Neuronal stem cell (in vitro differentiated cells): ENCODE measurements around the gene RHOV.
A peak's percentile ranks its signal among the peaks of the same experiment; 100 is the strongest.
"Not testable (repeated sequence)": the region's sequence is repeated elsewhere in the genome, so short reads cannot be mapped to it uniquely, and the experiment has no call there.

Source experiments
- DNase-seq: peaks from one replicate; pipeline ENCODE4 v3.0.0-alpha.2; 2013; ENCODE audit warnings: low spot score
- H2AFZ ChIP-seq: one replicate; pipeline ENCODE4 v1.6.1; 2013; ENCODE audit warnings: mild to moderate bottlenecking, low read length, inconsistent platforms
- H2AK5ac ChIP-seq: 2 replicates; pipeline ENCODE4 v1.6.1; 2013; ENCODE audit warnings: low read depth, mild to moderate bottlenecking, inconsistent platforms, low read length, moderate library complexity, mixed read lengths
- H2BK120ac ChIP-seq: 2 replicates; pipeline ENCODE4 v1.6.1; 2013; ENCODE audit warnings: low read depth, mild to moderate bottlenecking, inconsistent platforms, low read length, moderate library complexity, mixed read lengths
- H2BK12ac ChIP-seq: one replicate; pipeline ENCODE4 v1.6.1; 2013; ENCODE audit warnings: low read length, inconsistent platforms
- H2BK15ac ChIP-seq: 2 replicates; pipeline ENCODE4 v1.6.1; 2013; ENCODE audit warnings: mild to moderate bottlenecking, low read length, inconsistent platforms, mixed read lengths
- H2BK5ac ChIP-seq: one replicate; pipeline ENCODE4 v1.6.1; 2013; ENCODE audit warnings: inconsistent platforms, mild to moderate bottlenecking, low read length, moderate library complexity
- H3K14ac ChIP-seq: one replicate; pipeline ENCODE4 v1.6.1; 2013; ENCODE audit warnings: low read length, inconsistent platforms
- H3K18ac ChIP-seq: 2 replicates; pipeline ENCODE4 v1.6.1; 2013; ENCODE audit warnings: low read length, inconsistent platforms
- H3K23ac ChIP-seq: 2 replicates; pipeline ENCODE4 v1.6.1; 2013; ENCODE audit warnings: low read depth, mild to moderate bottlenecking, mixed read lengths, low read length, inconsistent platforms; ENCODE audit not compliant: poor library complexity
- H3K27ac ChIP-seq: replicated peaks from 3 replicates; pipeline ENCODE4 v1.5.1; 2013; ENCODE audit warnings: low read length, inconsistent platforms
- H3K27me3 ChIP-seq, 3 experiments: 2 replicates each; pipeline ENCODE4 v1.6.1; 2013; ENCODE audit warnings: low read length in 3 of 3, mild to moderate bottlenecking in 2 of 3, inconsistent platforms in 1 of 3, low read depth in 1 of 3, mixed read lengths in 1 of 3, moderate library complexity in 1 of 3; ENCODE audit not compliant: control insufficient read depth in 3 of 3, insufficient read depth in 3 of 3
- H3K36me3 ChIP-seq, 2 donors: replicated peaks in 1 of 2; 2 replicates each; pipeline ENCODE4 v1.6.1; 2013; ENCODE audit warnings: low read length in 2 of 2; ENCODE audit not compliant: control insufficient read depth in 2 of 2, insufficient read depth in 2 of 2
- H3K4ac ChIP-seq: 2 replicates; pipeline ENCODE4 v1.6.1; 2013; ENCODE audit warnings: inconsistent platforms, mild to moderate bottlenecking, low read length, moderate library complexity
- H3K4me1 ChIP-seq, 2 donors: 1 replicate in 1 of 2; 2 replicates in 1 of 2; pipeline ENCODE4 v1.6.1; 2013; ENCODE audit warnings: low read length in 2 of 2, low read depth in 1 of 2; ENCODE audit not compliant: control insufficient read depth in 2 of 2, insufficient read depth in 1 of 2
- H3K4me2 ChIP-seq: one replicate; pipeline ENCODE4 v1.6.1; 2013; ENCODE audit warnings: mild to moderate bottlenecking, low read length, inconsistent platforms; ENCODE audit not compliant: insufficient read depth, poor library complexity, severe bottlenecking
- H3K4me3 ChIP-seq, 2 donors: 2 replicates each; pipeline ENCODE4 v1.5.1; 2013; ENCODE audit warnings: low read length in 2 of 2, mild to moderate bottlenecking in 2 of 2, inconsistent platforms in 1 of 2, moderate library complexity in 1 of 2
- H3K79me1 ChIP-seq: one replicate; pipeline ENCODE4 v1.6.1; 2013; ENCODE audit warnings: low read depth, mild to moderate bottlenecking, inconsistent platforms, low read length, moderate library complexity
- H3K9ac ChIP-seq: one replicate; pipeline ENCODE4 v1.6.1; 2013; ENCODE audit warnings: mild to moderate bottlenecking, low read depth, low read length, inconsistent platforms; ENCODE audit not compliant: poor library complexity
- H3K9me3 ChIP-seq, 2 donors: replicated peaks in 1 of 2; 2 replicates each; pipeline versions ENCODE3 to v1.6.1; 2013; ENCODE audit warnings: low read length in 2 of 2, mild to moderate bottlenecking in 2 of 2, inconsistent platforms in 1 of 2, low read depth in 1 of 2, mixed read lengths in 1 of 2, moderate library complexity in 1 of 2; ENCODE audit not compliant: control insufficient read depth in 2 of 2, insufficient read depth in 1 of 2
- H4K8ac ChIP-seq: one replicate; pipeline ENCODE4 v1.6.1; 2013; ENCODE audit warnings: low read depth, mild to moderate bottlenecking, inconsistent platforms, low read length, moderate library complexity
- H4K91ac ChIP-seq: one replicate; pipeline ENCODE4 v1.6.1; 2013; ENCODE audit warnings: low read length, low read depth, mild to moderate bottlenecking, inconsistent platforms; ENCODE audit not compliant: poor library complexity
- WGBS, 2 donors: extraction: QIAGEN DNeasy Blood & Tissue Kit; methylation state at CpG; one replicate each; pipeline ENCODE4 v1.1.7; 2013; ENCODE audit warnings: missing lambda C conversion rate in 2 of 2, mixed read lengths in 1 of 2; ENCODE audit not compliant: insufficient read length in 2 of 2, insufficient replicate concordance in 1 of 2; ENCODE audit errors: extremely low coverage in 2 of 2; 5-methylcytosine and 5-hydroxymethylcytosine counted together

The RHOV gene

GRCh38 chr15:40863660-40864270, 10.3 kb downstream of the RHOV start:
- H3K79me1 ChIP-seq = no peaks in the 10 kb centered on the region
- no peak overlapping the region for H4K91ac ChIP-seq
- no peaks in the 10 kb centered on the region for H3K9me3 ChIP-seq
- WGBS, 2 donors = no CpG with 5 or more reads among the region's 4 CpGs
- no peak overlapping the region for H4K8ac ChIP-seq
- H2BK5ac ChIP-seq = no peak overlapping the region
- H3K23ac ChIP-seq = no peak overlapping the region
- no peak overlapping the region for H3K27ac ChIP-seq
- no peak overlapping the region for H2BK12ac ChIP-seq
- H3K14ac ChIP-seq = no peak overlapping the region
- no peak overlapping the region for H3K4me2 ChIP-seq
- no peak for DNase-seq
- H2BK120ac ChIP-seq = no peak overlapping the region
- H3K4me3 ChIP-seq = no peak overlapping the region
- H2AK5ac ChIP-seq = peak overlapping the region; percentile 62
- H3K4ac ChIP-seq = no peak overlapping the region
- no peak overlapping the region for H2AFZ ChIP-seq
- H3K9ac ChIP-seq = no peak overlapping the region
- no peaks in the 10 kb centered on the region for H3K36me3 ChIP-seq
- H3K18ac ChIP-seq = no peak overlapping the region
- H3K4me1 ChIP-seq = peaks cover 0 to 1% of the 10 kb centered on the region in 2 donors
- peaks cover 0 to 10% (median 0%) of the 10 kb centered on the region in 3 experiments for H3K27me3 ChIP-seq
- H2BK15ac ChIP-seq = no peak overlapping the region

- not testable (repeated sequence) for H3K36me3 ChIP-seq, H3K18ac ChIP-seq, H3K79me1 ChIP-seq, H3K14ac ChIP-seq, H3K4ac ChIP-seq, H3K23ac ChIP-seq, H2BK15ac ChIP-seq, H4K8ac ChIP-seq, H4K91ac ChIP-seq, H3K4me3 ChIP-seq, H2BK5ac ChIP-seq, H2BK120ac ChIP-seq, H3K27ac ChIP-seq, H2BK12ac ChIP-seq, H3K4me1 ChIP-seq, H3K9me3 ChIP-seq, H2AK5ac ChIP-seq, H3K4me2 ChIP-seq, DNase-seq, H3K9ac ChIP-seq, H2AFZ ChIP-seq
- no CpG with 5 or more reads among the region's 4 CpGs for WGBS, 2 donors
- H3K27me3 ChIP-seq = peaks cover 0 to 16% (median 0%) of the 10 kb centered on the region in 3 experiments
These were observed 12.9 kb downstream of the RHOV start for GRCh38 chr15:40861147-40861546.

GRCh38 chr15:40859206-40859851, 14.7 kb downstream of the RHOV start:
- H3K4me1 ChIP-seq = peaks cover 1 to 2% of the 10 kb centered on the region in 2 donors
- peak overlapping the region; percentile 25 for H3K18ac ChIP-seq
- no peak overlapping the region for H4K8ac ChIP-seq
- no CpG with 5 or more reads among the region's 18 CpGs for WGBS, 2 donors
- no peaks in the 10 kb centered on the region for H3K36me3 ChIP-seq
- no peak overlapping the region for H3K9ac ChIP-seq
- H3K27ac ChIP-seq = no peak overlapping the region
- H3K23ac ChIP-seq = no peak overlapping the region
- no peak overlapping the region for H2BK5ac ChIP-seq
- H3K27me3 ChIP-seq = peaks cover 0 to 23% (median 0%) of the 10 kb centered on the region in 3 experiments
- H3K4me3 ChIP-seq = peak overlapping the region in 1 of 2 donors; percentile 15
- no peak overlapping the region for H3K14ac ChIP-seq
- H2BK12ac ChIP-seq = no peak overlapping the region
- peak overlapping the region; percentile 41 for H2AFZ ChIP-seq
- peak overlapping the region; percentile 12 for H3K4me2 ChIP-seq
- no peak overlapping the region for H2BK15ac ChIP-seq
- H4K91ac ChIP-seq = no peak overlapping the region
- no peaks in the 10 kb centered on the region for H3K9me3 ChIP-seq
- H2BK120ac ChIP-seq = no peak overlapping the region
- H3K4ac ChIP-seq = no peak overlapping the region
- peak overlapping the region; percentile 30 for H2AK5ac ChIP-seq
- DNase-seq = peak; percentile 79
- H3K79me1 ChIP-seq = no peaks in the 10 kb centered on the region

- Histone ChIP-seq H2BK5ac (no peak overlapping the region), H4K91ac (no peak overlapping the region), H3K27ac (no peak overlapping the region), H3K18ac (no peak overlapping the region), H3K4me2 (no peak overlapping the region), H2BK12ac (no peak overlapping the region), H2AK5ac (no peak overlapping the region), H2BK120ac (no peak overlapping the region), H4K8ac (no peak overlapping the region), H3K4ac (no peak overlapping the region), H3K9ac (no peak overlapping the region), H3K4me3 (peak overlapping the region in 1 of 2 donors; percentile 0), H3K4me1 (peaks cover 1 to 2% of the 10 kb centered on the region in 2 donors), H2BK15ac (no peak overlapping the region), H3K79me1 (no peaks in the 10 kb centered on the region), H3K27me3 (peaks cover 0 to 27% (median 0%) of the 10 kb centered on the region in 3 experiments), H3K36me3 (no peaks in the 10 kb centered on the region), H3K14ac (no peak overlapping the region), H3K23ac (no peak overlapping the region), H3K9me3 (no peaks in the 10 kb centered on the region), H2AFZ (no peak overlapping the region)
- WGBS, 2 donors = no CpG with 5 or more reads among the region's 10 CpGs
- no peak for DNase-seq
These were observed 15.3 kb downstream of the RHOV start for GRCh38 chr15:40858706-40859105.
